Superior temporal gyrus (tissue), 1 donor: ENCODE measurements around the gene TRAPPC2B.
"Not testable (repeated sequence)": the region's sequence is repeated elsewhere in the genome, so short reads cannot be mapped to it uniquely, and the experiment has no call there.

Experiments used
- DNase-seq: peaks from one replicate; pipeline ENCODE4 v3.0.0-alpha.2; 2016; ENCODE audit errors: extremely low spot score

Gene TRAPPC2B

DNA sequence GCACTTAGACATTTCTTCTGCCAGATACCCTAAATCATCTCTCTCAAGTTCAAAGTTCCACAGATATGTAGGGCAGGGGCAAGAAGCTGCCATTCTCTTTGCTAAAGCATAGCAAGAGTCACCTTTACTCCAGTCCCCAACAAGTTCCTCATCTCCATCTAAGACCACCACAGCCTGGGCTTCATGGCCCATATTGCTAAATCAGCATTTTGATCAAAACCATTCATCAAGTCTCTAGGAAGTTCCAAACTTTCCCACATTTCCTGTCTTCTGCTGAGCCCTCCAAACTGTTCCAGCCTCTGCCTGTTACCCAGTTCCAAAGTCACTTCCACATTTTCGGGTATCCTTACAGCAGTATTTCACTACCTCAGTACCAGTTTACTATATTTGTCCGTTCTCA, 11.3 kb downstream of the TRAPPC2B start:
- DNase-seq: not testable (repeated sequence)

DNA sequence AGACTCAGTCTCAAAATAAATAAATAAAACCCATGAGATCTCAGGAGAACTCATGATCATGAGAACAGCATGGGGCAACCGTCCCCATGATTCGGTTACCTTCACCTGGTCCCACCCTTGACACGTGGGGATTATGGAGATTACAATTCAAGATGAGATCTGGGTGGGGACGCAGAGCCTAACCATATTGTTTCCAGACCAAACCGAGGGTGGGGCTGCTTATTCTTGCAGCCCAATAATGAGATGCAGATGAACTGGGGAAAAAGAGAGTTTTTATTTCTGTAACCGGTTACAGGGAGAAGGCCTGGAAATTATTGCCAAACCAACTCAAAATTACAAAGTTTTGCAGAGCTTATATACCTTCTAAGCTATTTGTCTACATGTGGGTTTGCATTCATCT, 12.8 kb downstream of the TRAPPC2B start:
- no peak for DNase-seq

DNA sequence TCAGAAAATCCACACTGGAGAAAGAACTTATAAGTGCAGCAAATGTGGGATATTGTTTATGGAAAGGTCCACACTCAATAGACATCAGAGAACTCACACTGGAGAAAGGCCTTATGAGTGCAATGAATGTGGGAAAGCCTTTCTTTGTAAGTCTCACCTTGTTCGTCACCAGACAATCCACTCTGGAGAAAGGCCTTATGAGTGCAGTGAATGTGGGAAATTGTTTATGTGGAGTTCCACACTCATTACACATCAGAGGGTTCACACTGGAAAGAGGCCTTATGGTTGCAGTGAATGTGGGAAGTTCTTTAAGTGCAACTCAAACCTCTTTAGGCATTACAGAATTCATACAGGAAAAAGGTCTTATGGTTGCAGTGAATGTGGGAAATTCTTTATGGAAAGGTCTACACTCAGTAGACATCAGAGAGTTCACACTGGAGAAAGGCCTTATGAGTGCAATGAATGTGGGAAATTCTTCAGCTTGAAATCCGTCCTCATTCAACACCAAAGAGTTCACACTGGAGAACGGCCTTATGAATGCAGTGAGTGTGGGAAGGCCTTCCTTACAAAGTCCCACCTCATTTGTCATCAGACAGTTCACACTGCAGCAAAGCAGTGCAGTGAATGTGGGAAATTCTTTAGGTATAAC, 14.3 kb downstream of the TRAPPC2B start:
- DNase-seq: no peak

DNA sequence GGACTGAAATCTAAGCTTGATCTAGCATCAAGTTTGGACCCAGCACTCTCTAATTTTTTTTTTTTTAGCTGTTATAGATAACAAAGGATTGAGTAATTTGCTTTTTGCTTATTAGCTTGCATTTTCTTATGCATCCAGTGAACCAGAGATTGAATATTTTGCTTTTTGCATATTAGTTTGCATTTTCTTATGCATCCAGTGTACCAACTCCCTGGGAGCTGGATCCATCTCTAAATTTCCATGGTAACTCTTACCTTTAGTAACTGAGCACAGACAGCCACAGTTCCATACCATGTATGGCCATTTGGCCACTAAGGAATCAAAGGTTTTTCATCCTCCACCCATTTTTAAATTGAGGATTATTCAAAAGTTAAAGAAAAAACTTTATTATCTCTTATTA, 17.6 kb downstream of the TRAPPC2B start:
- DNase-seq: no peak

DNA sequence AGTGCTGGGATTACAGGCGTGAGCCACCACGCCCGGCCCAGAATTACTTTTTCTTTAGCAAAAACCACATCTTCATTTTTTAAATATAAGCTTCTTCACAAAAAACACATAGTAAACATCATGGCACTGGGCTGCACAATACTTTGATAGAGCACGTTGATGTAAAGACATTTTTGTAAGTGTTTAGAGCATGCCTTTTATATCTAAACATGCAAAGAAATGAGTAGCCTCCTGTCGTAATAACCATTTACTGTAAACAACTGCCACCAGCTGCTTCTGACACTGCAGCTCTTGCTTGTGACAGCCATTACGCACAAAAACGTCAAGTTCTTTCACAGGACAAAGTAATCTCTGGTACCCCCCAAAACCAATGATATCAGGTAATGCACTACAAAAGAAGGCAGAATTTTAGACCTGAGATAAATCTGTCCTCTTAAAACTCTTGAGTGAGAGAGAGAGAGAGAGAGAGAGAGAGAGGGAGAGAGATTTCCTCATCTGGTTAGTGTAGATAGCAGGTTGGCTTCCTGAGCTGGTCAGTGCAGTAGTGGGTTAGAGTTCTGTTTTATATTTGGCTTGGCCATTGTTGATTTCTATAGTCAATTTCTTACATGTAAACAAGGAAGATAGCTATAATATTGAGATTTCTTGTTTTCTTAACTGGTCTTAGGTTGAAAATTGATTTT, 19.6 kb downstream of the TRAPPC2B start:
- no peak for DNase-seq

DNA sequence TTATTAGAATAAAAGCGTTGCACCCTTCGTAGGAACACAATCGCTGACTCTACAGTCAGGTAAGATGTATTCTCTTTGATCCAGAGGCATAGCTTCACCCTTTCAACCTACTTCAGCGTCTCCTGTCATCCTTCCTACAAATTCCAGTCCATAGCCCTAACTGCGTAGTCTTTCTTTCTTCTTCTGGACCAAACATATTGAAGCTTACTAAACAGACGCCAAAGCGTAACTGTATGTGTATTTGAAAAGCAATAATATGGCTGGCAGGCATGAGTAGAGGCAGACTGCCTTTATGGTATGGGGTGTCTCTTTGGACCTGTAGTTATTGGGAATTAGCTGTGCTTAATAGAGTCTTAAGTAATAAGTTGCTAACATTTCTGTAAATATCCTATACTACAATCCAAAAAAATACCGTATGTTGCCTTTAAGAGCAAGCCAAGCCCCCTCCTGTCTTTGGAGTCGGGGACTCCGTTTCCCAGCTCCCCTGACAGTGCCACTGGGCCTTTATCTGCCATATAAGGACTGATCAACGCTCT, 25.9 kb downstream of the TRAPPC2B start:
- DNase-seq: no peak

DNA sequence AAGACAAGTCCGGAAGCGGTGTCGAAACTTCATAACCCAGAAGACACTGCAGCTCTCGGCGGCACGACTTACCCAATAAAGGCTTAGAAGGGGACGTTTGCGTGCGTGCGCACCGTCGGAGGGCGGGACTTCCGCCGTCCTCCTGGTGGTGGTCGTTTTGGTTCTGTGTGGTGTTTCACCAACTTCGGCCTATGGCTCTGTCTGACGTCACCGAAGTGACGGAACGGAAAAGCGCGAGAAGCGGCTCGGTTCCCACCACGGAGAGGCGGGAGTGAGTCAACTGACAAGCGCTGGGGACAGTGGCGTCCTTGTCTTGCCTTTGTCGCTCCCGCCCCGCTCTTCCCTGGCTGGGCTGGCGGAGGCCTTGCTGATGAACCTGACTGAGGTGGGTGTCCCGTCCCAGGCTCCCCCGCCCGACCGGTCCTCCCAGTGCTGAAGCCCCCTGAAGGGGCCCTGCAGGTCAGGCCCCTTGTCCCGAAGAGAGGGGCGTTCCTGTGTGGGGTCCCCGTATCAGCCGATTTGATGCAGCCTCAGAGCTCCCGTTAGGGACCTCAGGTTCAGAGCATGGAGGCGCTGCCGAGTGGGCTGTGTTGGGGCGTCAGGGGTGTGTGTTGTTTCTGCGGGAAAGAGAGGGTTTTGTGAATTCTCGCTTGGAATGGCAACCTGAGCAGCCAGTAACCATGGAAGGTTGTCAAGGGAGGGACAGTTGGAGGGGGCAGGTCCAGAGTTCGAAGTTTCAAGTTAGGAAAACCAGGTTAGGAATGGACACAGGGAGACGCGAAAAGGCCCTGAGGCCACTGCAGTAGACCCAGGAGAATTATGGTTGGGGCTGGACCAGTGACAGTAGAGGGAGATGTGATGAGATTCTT, 26.6 kb downstream of the TRAPPC2B start, which contains the start of gene ZNF548:
Gene ZNF548, plus strand, starts transcription at position 125 of the 869 bp plus-strand sequence. Its CDS starts 246 bp downstream, at position 371.
- DNase-seq: peak; percentile 99

DNA sequence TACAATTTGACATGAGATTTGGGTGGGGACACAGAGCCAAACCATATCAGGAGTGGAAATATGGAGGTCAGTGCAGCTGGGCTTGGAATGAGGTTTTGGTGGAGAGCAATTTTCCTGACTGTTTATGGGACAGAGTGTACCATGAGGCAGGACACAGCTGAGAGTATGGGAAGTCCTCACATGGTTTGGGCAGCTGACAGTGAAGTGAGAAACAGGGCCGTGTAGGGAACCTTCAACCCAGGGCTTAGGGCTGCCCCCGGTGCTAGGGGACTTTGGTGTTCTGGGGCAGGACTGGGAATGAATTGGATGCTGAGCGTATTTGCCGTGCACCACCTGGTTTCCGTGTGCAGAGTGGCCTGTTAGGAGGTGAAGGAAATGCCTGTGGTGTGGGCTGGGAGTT, 32.4 kb downstream of the TRAPPC2B start:
- no peak for DNase-seq

DNA sequence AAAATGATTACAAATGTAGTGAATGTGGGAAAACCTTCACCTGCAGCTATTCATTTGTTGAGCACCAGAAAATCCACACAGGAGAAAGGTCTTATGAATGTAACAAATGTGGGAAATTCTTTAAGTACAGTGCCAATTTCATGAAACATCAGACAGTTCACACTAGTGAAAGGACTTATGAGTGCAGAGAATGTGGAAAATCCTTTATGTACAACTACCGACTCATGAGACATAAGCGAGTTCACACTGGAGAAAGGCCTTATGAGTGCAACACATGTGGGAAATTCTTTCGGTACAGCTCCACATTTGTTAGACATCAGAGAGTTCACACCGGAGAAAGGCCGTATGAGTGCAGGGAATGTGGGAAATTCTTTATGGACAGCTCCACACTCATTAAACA, 35.5 kb downstream of the TRAPPC2B start:
- no peak for DNase-seq

DNA sequence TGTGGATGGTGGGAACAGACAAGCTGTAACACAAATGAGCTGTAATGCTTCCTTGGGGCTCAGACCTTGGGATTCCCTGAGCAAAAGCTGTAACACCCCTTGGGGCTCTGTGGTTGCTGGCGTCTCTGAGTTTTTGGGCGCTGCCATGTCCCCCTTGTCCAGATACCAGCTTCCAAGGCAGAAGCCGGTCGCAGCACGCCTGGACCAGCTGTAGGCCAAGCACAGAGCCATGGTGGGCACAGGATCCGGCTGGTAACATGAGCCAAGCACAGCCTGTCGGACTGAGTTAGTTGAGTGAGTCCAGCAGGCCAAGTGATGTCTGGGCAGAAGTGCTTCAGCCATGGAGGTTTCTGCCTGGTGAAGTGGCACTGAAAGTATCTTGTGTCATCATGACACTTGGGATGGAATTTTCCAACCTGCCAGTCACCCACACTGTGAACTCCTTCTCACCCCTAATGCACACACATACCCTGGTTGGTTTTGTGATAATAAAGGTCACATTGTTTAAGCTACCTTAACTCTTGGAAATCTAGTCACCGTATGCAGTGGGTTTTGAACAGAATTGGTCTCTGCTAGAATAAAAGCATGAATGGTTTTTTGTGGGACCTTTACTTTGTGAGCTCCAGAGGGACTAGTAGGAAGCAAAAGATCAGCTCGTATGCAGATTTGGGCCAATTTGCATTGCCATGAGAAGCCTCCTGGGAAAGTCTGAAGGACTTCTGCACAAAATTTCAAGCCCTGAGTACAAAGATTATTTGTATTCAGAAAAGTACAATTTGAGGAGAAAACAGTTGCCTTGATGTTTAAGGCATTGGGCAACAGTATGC, 40.6 kb downstream of the TRAPPC2B start:
- no peak for DNase-seq

DNA sequence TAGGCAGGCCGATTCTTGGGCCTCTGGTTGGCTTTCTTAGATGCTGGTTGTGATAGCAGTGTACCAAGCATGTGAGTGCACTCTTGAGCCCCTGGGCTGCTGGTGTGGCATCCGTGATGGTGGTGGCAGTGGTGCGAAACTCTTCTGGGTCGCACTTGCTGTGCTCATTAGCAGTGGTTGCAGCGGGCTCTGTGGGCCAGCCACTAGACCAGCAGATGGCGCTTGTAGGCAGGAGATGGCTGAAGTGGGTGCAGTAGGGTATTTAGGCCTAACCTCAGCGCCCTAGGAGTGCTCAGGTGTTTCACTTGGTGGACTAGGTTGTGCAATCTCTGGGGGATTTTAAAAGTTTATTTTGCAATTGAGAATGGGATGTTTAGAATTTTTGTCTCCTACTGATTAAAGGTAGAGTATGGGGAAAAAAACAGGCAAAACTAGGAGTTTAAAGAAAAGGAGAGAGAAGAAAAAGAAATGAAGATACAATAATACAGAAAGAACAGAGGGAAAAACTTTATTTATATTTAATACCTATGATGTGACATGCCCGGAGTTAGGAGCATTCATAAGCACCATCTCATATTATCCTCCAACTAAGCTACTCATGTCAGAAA, 43.3 kb downstream of the TRAPPC2B start:
- peak; percentile 26 for DNase-seq

DNA sequence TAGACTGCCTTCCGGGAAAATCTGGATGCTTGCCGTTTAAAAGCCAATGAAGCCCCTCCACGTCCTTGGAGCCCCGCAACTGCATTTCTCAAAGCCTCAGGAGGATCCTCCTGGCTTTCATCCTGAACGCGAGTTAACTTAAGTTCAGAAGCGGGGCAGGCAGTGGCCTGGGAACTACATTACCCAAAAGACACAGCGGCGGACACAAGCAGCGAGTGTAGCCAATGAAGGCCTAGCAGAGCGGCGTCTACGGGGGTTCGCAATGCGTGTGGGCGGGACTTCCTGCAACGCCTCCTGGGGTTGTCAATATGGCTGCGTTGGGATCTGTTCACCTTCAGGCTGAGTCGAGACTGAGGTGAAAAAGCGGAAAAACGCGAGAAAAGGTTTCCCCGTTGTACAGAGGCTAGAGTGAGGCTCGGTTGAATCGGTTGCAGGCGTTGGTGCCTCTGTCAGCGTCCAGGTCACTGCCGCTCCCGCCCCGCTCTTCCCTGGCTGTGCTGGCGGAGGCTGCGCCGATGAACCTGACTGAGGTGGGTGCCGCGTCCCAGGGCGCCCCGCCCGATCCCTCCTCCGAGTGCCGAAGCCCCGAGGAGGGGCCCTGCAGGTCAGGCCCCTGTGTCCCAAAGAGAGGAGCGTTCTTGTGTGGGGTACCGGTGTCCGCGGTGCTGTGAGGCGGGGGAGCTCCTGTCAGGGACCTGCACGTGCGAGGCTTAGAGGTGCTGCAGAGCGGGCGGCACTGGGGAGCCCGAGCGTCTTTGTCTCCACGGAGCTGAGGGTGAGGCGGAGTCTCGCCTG, 47.7 kb downstream of the TRAPPC2B start, which contains the start of gene ZNF17:
Gene ZNF17, plus strand, starts transcription at position 285 of the 795 bp plus-strand sequence. CDS start 2,455 bp downstream, outside the sequence.
- DNase-seq: peak; percentile 98
